Neuron (in vitro differentiated cells): ENCODE data around the gene ASTL.
"Not testable (repeated sequence)": the region's sequence is repeated elsewhere in the genome, so short reads cannot be mapped to it uniquely, and the experiment has no call there.

Experiments
- H2AFZ ChIP-seq: one replicate; pipeline ENCODE4 v1.6.1; 2013; ENCODE audit warnings: low read depth, mild to moderate bottlenecking, inconsistent platforms, low read length, moderate library complexity
- H3K27me3 ChIP-seq: one replicate; pipeline ENCODE4 v1.6.1; 2013; ENCODE audit warnings: low read length; ENCODE audit not compliant: insufficient read depth
- H3K36me3 ChIP-seq: one replicate; pipeline ENCODE4 v1.6.1; 2013; ENCODE audit warnings: low read length; ENCODE audit not compliant: insufficient read depth
- H3K4me1 ChIP-seq: one replicate; pipeline ENCODE4 v1.6.1; 2013; ENCODE audit warnings: low read length; ENCODE audit not compliant: insufficient read depth
- H3K4me3 ChIP-seq: 2 replicates; pipeline ENCODE4 v1.5.1; 2013; ENCODE audit warnings: mild to moderate bottlenecking, low read length, moderate library complexity
- H3K9me3 ChIP-seq: one replicate; pipeline ENCODE4 v1.6.1; 2013; ENCODE audit warnings: low read length

Gene ASTL

GRCh38 chr2:96146881-96147592 lies 8.7 kb upstream of the ASTL start:
- no peaks in the 10 kb centered on the region for H3K36me3 ChIP-seq
- peaks cover 15% of the 10 kb centered on the region for H3K4me1 ChIP-seq
- H3K9me3 ChIP-seq, result no peaks in the 10 kb centered on the region
- no peak overlapping the region for H2AFZ ChIP-seq
- H3K27me3 ChIP-seq, result peaks cover 52% of the 10 kb centered on the region
- no peak overlapping the region for H3K4me3 ChIP-seq

- H3K4me3 ChIP-seq, result no peak overlapping the region
- H3K27me3 ChIP-seq, result peaks cover 52% of the 10 kb centered on the region
- peaks cover 13% of the 10 kb centered on the region for H3K4me1 ChIP-seq
- H3K36me3 ChIP-seq, result no peaks in the 10 kb centered on the region
- no peaks in the 10 kb centered on the region for H3K9me3 ChIP-seq
- H2AFZ ChIP-seq, result no peak overlapping the region
Observed at GRCh38 chr2:96146153-96146880, 8.0 kb upstream of the ASTL start.

GRCh38 chr2:96145848-96146152 lies 7.5 kb upstream of the ASTL start:
- no peaks in the 10 kb centered on the region for H3K9me3 ChIP-seq
- H3K4me3 ChIP-seq, result no peak overlapping the region
- peaks cover 52% of the 10 kb centered on the region for H3K27me3 ChIP-seq
- peaks cover 13% of the 10 kb centered on the region for H3K4me1 ChIP-seq
- H3K36me3 ChIP-seq, result no peaks in the 10 kb centered on the region
- H2AFZ ChIP-seq, result no peak overlapping the region

GRCh38 chr2:96145036-96145847 lies 6.9 kb upstream of the ASTL start, which contains the start of gene DUSP2:
Gene DUSP2 (minus strand): TSS chr2:96145440. CDS start chr2:96145354, 86 bp downstream.
- Histone ChIP-seq H3K9me3 (no peaks in the 10 kb centered on the region), H3K27me3 (peaks cover 52% of the 10 kb centered on the region), H3K36me3 (no peaks in the 10 kb centered on the region), H2AFZ (peak within 1 kb of the TSS; percentile 54), H3K4me3 (peak within 1 kb of the TSS; percentile 33), H3K4me1 (peaks cover 13% of the 10 kb centered on the region)

- H3K4me1 ChIP-seq, result peaks cover 13% of the 10 kb centered on the region
- no peaks in the 10 kb centered on the region for H3K9me3 ChIP-seq
- H3K4me3 ChIP-seq, result peak overlapping the region; percentile 33
- peaks cover 52% of the 10 kb centered on the region for H3K27me3 ChIP-seq
- peak overlapping the region; percentile 54 for H2AFZ ChIP-seq
- no peaks in the 10 kb centered on the region for H3K36me3 ChIP-seq
Observed at GRCh38 chr2:96144481-96145035, 6.3 kb upstream of the ASTL start.

- H3K27me3 ChIP-seq, result peaks cover 52% of the 10 kb centered on the region
- H3K4me3 ChIP-seq, result no peak overlapping the region
- peaks cover 10% of the 10 kb centered on the region for H3K4me1 ChIP-seq
Observed at GRCh38 chr2:96143848-96144480, 5.7 kb upstream of the ASTL start.

GRCh38 chr2:96143231-96143847 lies 5.0 kb upstream of the ASTL start:
- Histone ChIP-seq H3K27me3 (peaks cover 52% of the 10 kb centered on the region), H3K4me3 (no peak overlapping the region), H3K36me3 (no peaks in the 10 kb centered on the region), H3K4me1 (peaks cover 5% of the 10 kb centered on the region), H3K9me3 (no peaks in the 10 kb centered on the region), H2AFZ (no peak overlapping the region)

More at GRCh38 chr2:96143848-96144480, 5.7 kb upstream of the ASTL start:
- H2AFZ ChIP-seq, result no peak overlapping the region
- H3K36me3 ChIP-seq, result no peaks in the 10 kb centered on the region
- no peaks in the 10 kb centered on the region for H3K9me3 ChIP-seq

GRCh38 chr2:96142217-96143113 lies 4.2 kb upstream of the ASTL start:
- Histone ChIP-seq H3K36me3 (no peaks in the 10 kb centered on the region), H3K4me3 (no peak overlapping the region), H3K9me3 (no peaks in the 10 kb centered on the region), H3K27me3 (peaks cover 52% of the 10 kb centered on the region), H3K4me1 (peaks cover 3% of the 10 kb centered on the region), H2AFZ (no peak overlapping the region)

GRCh38 chr2:96141624-96141967 lies 3.3 kb upstream of the ASTL start:
- H2AFZ ChIP-seq, result not testable (repeated sequence)

GRCh38 chr2:96140941-96141623 lies 2.8 kb upstream of the ASTL start:
- Histone ChIP-seq H3K27me3 (peaks cover 41% of the 10 kb centered on the region), H3K9me3 (no peaks in the 10 kb centered on the region)

More at GRCh38 chr2:96141624-96141967, 3.3 kb upstream of the ASTL start:
- H3K9me3 ChIP-seq, H3K36me3 ChIP-seq, H3K4me3 ChIP-seq, H3K4me1 ChIP-seq: not testable (repeated sequence)
- H3K27me3 ChIP-seq, result peaks cover 43% of the 10 kb centered on the region

GRCh38 chr2:96139181-96139758 lies 968 bp upstream of the ASTL start:
- Histone ChIP-seq H3K4me1 (no peaks in the 10 kb centered on the region), H3K36me3 (no peaks in the 10 kb centered on the region), H3K27me3 (peaks cover 44% of the 10 kb centered on the region), H3K9me3 (no peaks in the 10 kb centered on the region), H3K4me3 (no peak overlapping the region), H2AFZ (no peak overlapping the region)

More at GRCh38 chr2:96140941-96141623, 2.8 kb upstream of the ASTL start:
- H3K4me3 ChIP-seq, result no peak overlapping the region
- H3K4me1 ChIP-seq, result no peaks in the 10 kb centered on the region
- no peak overlapping the region for H2AFZ ChIP-seq
- H3K36me3 ChIP-seq, result no peaks in the 10 kb centered on the region
